Heart left ventricle (tissue), 13 donors: Measurements from ENCODE around the gene BATF3.

Source experiments
- CTCF ChIP-seq, 12 donors: fragments of 200-600 bp; sonication (generic) in 4 of 12; IDR thresholded peaks; one replicate each; pipeline versions ENCODE4 v1.5.0 to v1.8.0; 2018 to 2022; ENCODE audit warnings: antibody characterized with exemption in 12 of 12, mild to moderate bottlenecking in 5 of 12
- POLR2A ChIP-seq, 2 donors: fragments of 450-650 bp; IDR thresholded peaks; one replicate each; pipeline ENCODE4 v1.6.1; 2017; ENCODE audit warnings: antibody characterized with exemption in 2 of 2, mild to moderate bottlenecking in 2 of 2, moderate library complexity in 2 of 2
- donor health status: ischemic (EF 13 %, LVEDD 7.1; RV severe dilation, severe dysfunction).
- donor health status: DM: no; HTN: yes; CAD: no.
- donor health status: DM: no; HTN: no; CAD: no.
- donor health status: ischemic (EF 25% LVEDD 6.9; RV normal size, moderate dysfunction).
- donor health status: ischemic (EF 25% LVEDD 5.7; RV mildly dilated, moderate dysfunction).
- donor health status: ischemic (EF 35%, LVEDD 5.7; RV mildly dilated, moderate dysfunction).
- donor health status: nonischemic (EF 11% LVEDD 7.7; RV severe dilation, severe dysfunction).
- donor health status: DM: yes; HTN: yes; CAD: no.
- donor health status: PGD.
- donor health status: ischemic (EF 29% LVEDD 5.4; RV normal size, mild dysfunction).
- donor health status: nonischemic (EF 23%, LVEDD 6.1; RV moderate dilation, normal function).

GRCh38 chr1:212667223-212668139 lies 32.2 kb downstream of the BATF3 start:
- no peak for TF ChIP-seq CTCF (IDR thresholded peaks at IDR 0.05)
- TF ChIP-seq POLR2A (IDR thresholded peaks at IDR 0.05) = no peak
